ENCODE results near the gene GMDS. TPM values are rescaled to one million over a fixed set of nuclear protein-coding genes. Genes with fewer than 3 reads are reported as not detected.

GMDS gene
- total RNA-seq, 5 donors from 2014 or later (not counting 1 experiment from before 2014, with no cell fraction given): 12.9 to 21.5 (median 14.6) TPM

DNA sequence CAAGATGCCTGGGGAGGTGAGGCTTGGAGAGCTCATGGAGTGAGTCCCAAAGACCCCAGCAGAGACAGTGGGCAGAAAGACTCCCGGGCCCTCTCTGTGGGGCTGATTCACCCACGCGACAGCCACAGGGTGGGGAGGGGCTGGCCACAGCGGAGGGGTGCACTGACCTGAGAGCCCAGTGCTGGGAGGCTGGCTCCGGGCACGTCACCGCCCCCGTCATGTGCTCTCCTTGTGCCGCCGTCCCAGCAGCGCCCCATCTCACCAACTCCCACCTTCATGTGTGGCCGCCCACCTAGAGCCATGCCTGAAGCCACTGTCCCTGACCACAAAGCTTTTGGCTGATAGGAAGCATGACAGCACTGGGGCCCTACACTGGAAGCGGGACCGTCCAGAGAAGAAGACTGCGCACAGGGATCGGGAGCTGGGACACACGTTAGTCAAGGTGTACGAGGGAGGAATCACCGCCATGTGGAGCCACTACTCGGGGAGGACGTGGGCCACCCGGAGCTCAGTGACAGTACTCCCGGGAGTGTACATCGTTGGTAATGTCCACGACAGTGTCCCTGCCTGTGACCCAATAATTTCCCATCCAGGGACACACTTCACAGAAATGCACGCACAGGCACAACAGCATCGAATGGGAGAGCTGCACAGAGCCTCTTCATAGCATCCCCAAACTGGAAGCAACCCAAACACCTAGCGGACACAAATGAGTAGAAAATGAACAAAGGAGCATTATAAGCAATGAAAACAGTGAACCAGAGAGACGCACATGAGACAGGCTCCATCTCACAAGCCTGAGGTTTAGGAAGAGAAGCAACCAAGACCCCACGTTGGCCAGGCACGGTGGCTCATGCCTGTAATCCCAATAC lies 664.0 kb downstream of the GMDS start:
- H3K27me3 ChIP-seq (replicated peaks in 1 of 2; ENCODE audit: control insufficient read depth in 2 of 2, extremely low read depth in 1 of 2, insufficient read depth in 2 of 2, low read length in 1 of 2): peaks cover 0 to 34% of the 10 kb centered on the region in 2 experiments
- no peaks in the 10 kb centered on the region for H3K4me1 ChIP-seq (ENCODE audit: control insufficient read depth in 1 of 2, extremely low read depth in 1 of 2, insufficient read depth in 2 of 2, low read length in 2 of 2)
- no peak overlapping the region for H3K27ac ChIP-seq (ENCODE audit: low read length)
- Mint-ChIP-seq H3K4me3 (no peak overlapping the region), H3K36me3 (no peaks in the 10 kb centered on the region), H3K4me1 (no peaks in the 10 kb centered on the region), H3K27me3 (peaks cover under 1 to 11% of the 10 kb centered on the region in 2 donors), H3K27ac (no peak overlapping the region), H3K9me3 (no peaks in the 10 kb centered on the region)
- WGBS (ENCODE audit: insufficient coverage): 85% methylated on average over 28 of the region's 31 CpGs
- ChIA-PET CTCF (no interaction called here), POLR2A (no interaction called here)
- H3K4me3 ChIP-seq (ENCODE audit: control insufficient read depth in 1 of 2, extremely low read depth in 1 of 2, low read length in 1 of 2): no peak overlapping the region
- no peaks in the 10 kb centered on the region for H3K36me3 ChIP-seq (ENCODE audit: control insufficient read depth in 2 of 2, extremely low read depth in 1 of 2, insufficient read depth in 1 of 2, low read length in 1 of 2)
- no peak for DNase-seq
- ATAC-seq (replicated peaks in 1 of 4): no peak
- H3K9me3 ChIP-seq: no peaks in the 10 kb centered on the region

GRCh38 chr6:1580585-1580984 lies 664.8 kb downstream of the GMDS start:
- ChIA-PET CTCF (no interaction called here), POLR2A (no interaction called here)
- Histone ChIP-seq H3K27me3 (replicated peaks in 1 of 2; ENCODE audit: control insufficient read depth in 2 of 2, extremely low read depth in 1 of 2, insufficient read depth in 2 of 2, low read length in 1 of 2) (peaks cover 0 to 36% of the 10 kb centered on the region in 2 experiments), H3K4me1 (ENCODE audit: control insufficient read depth in 1 of 2, extremely low read depth in 1 of 2, insufficient read depth in 2 of 2, low read length in 2 of 2) (no peaks in the 10 kb centered on the region), H3K9me3 (no peaks in the 10 kb centered on the region), H3K36me3 (ENCODE audit: control insufficient read depth in 2 of 2, extremely low read depth in 1 of 2, insufficient read depth in 1 of 2, low read length in 1 of 2) (no peaks in the 10 kb centered on the region), H3K27ac (ENCODE audit: low read length) (no peak overlapping the region), H3K4me3 (ENCODE audit: control insufficient read depth in 1 of 2, extremely low read depth in 1 of 2, low read length in 1 of 2) (no peak overlapping the region)
- ATAC-seq (replicated peaks in 1 of 4) (no peak), DNase-seq (no peak)
- Mint-ChIP-seq H3K9me3 (no peaks in the 10 kb centered on the region), H3K4me1 (no peaks in the 10 kb centered on the region), H3K27ac (no peak overlapping the region), H3K4me3 (no peak overlapping the region), H3K36me3 (no peaks in the 10 kb centered on the region), H3K27me3 (peaks cover 3 to 13% of the 10 kb centered on the region in 2 donors)
- WGBS (ENCODE audit: insufficient coverage): 69% methylated on average over 6 of the region's 9 CpGs

GRCh38 chr6:1580109-1580508 lies 665.3 kb downstream of the GMDS start:
- peaks cover 3 to 10% of the 10 kb centered on the region in 2 donors for H3K27me3 Mint-ChIP-seq
- H3K4me1 ChIP-seq (ENCODE audit: control insufficient read depth in 1 of 2, extremely low read depth in 1 of 2, insufficient read depth in 2 of 2, low read length in 2 of 2): no peaks in the 10 kb centered on the region
- POLR2A ChIA-PET: interaction anchor here in 1 of 2 donors (0.6 kb wide), 1 partner anchor 12 kb away, joined by 5 read pairs; no protein-coding TSS in a partner anchor
- no peak overlapping the region for H3K27ac ChIP-seq (ENCODE audit: low read length)
- no peak for DNase-seq
- CTCF ChIA-PET: no interaction called here
- H3K4me1 Mint-ChIP-seq: no peaks in the 10 kb centered on the region
- no peaks in the 10 kb centered on the region for H3K9me3 ChIP-seq
- no peak overlapping the region for H3K27ac Mint-ChIP-seq
- ATAC-seq (replicated peaks in 1 of 4): no peak
- no peak overlapping the region for H3K4me3 ChIP-seq (ENCODE audit: control insufficient read depth in 1 of 2, extremely low read depth in 1 of 2, low read length in 1 of 2)
- H3K9me3 Mint-ChIP-seq: no peaks in the 10 kb centered on the region
- WGBS (ENCODE audit: insufficient coverage): 67% methylated on average over 4 of the region's 6 CpGs
- no peaks in the 10 kb centered on the region for H3K36me3 ChIP-seq (ENCODE audit: control insufficient read depth in 2 of 2, extremely low read depth in 1 of 2, insufficient read depth in 1 of 2, low read length in 1 of 2)
- H3K36me3 Mint-ChIP-seq: no peaks in the 10 kb centered on the region
- peaks cover 0 to 36% of the 10 kb centered on the region in 2 experiments for H3K27me3 ChIP-seq (replicated peaks in 1 of 2; ENCODE audit: control insufficient read depth in 2 of 2, extremely low read depth in 1 of 2, insufficient read depth in 2 of 2, low read length in 1 of 2)
- no peak overlapping the region for H3K4me3 Mint-ChIP-seq

DNA sequence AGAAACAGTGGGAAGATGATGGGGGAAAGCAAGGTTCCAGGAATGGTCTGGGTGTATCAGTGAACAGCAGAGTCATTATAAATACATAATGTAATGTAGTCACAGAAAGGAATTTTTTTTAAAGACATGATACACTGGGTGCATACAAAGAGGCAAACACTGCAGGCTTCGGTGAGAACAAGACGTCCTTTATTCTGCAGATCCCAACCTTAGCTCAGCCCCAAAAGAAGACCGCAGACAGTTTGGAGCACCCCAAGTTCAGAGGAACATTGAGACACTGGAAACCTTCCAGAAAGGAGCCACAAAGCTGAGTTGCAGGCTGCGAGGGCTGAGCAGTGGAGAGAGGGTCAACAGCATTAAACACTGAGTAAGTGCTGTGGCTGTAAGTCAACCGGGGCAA lies 666.3 kb downstream of the GMDS start:
- DNase-seq: no peak
- CTCF ChIA-PET: interaction anchor here in 1 of 2 donors (0.8 kb wide), 1 partner anchor 17 kb away, joined by 3 read pairs; no protein-coding TSS in a partner anchor

GRCh38 chr6:1577896-1578745 lies 667.3 kb downstream of the GMDS start:
- no peak for ATAC-seq (replicated peaks in 1 of 4)
- Mint-ChIP-seq H3K4me1 (no peaks in the 10 kb centered on the region), H3K4me3 (no peak overlapping the region), H3K27ac (no peak overlapping the region), H3K27me3 (peaks cover 3 to 16% of the 10 kb centered on the region in 2 donors), H3K36me3 (no peaks in the 10 kb centered on the region), H3K9me3 (no peaks in the 10 kb centered on the region)
- DNase-seq: no peak
- Histone ChIP-seq H3K27me3 (replicated peaks in 1 of 2; ENCODE audit: control insufficient read depth in 2 of 2, extremely low read depth in 1 of 2, insufficient read depth in 2 of 2, low read length in 1 of 2) (peaks cover 0 to 49% of the 10 kb centered on the region in 2 experiments), H3K4me3 (ENCODE audit: control insufficient read depth in 1 of 2, extremely low read depth in 1 of 2, low read length in 1 of 2) (no peak overlapping the region), H3K27ac (ENCODE audit: low read length) (no peak overlapping the region), H3K4me1 (ENCODE audit: control insufficient read depth in 1 of 2, extremely low read depth in 1 of 2, insufficient read depth in 2 of 2, low read length in 2 of 2) (no peaks in the 10 kb centered on the region), H3K9me3 (no peaks in the 10 kb centered on the region), H3K36me3 (ENCODE audit: control insufficient read depth in 2 of 2, extremely low read depth in 1 of 2, insufficient read depth in 1 of 2, low read length in 1 of 2) (no peaks in the 10 kb centered on the region)
- POLR2A ChIA-PET: no interaction called here
- CTCF ChIA-PET: interaction anchor here in 1 of 2 donors (0.6 kb wide), 1 partner anchor 807 kb away, joined by 3 read pairs; no protein-coding TSS in a partner anchor
- 84% methylated on average over 15 of the region's 19 CpGs for WGBS (ENCODE audit: insufficient coverage)

More for the DNA sequence above, 666.3 kb downstream of the GMDS start:
- Mint-ChIP-seq H3K27me3 (peaks cover 3 to 15% of the 10 kb centered on the region in 2 donors), H3K9me3 (no peaks in the 10 kb centered on the region), H3K4me1 (no peaks in the 10 kb centered on the region), H3K36me3 (no peaks in the 10 kb centered on the region), H3K4me3 (no peak overlapping the region), H3K27ac (no peak overlapping the region)
- no peak overlapping the region for H3K27ac ChIP-seq (ENCODE audit: low read length)
- no peaks in the 10 kb centered on the region for H3K9me3 ChIP-seq
- POLR2A ChIA-PET: no interaction called here
- peaks cover 0 to 46% of the 10 kb centered on the region in 2 experiments for H3K27me3 ChIP-seq (replicated peaks in 1 of 2; ENCODE audit: control insufficient read depth in 2 of 2, extremely low read depth in 1 of 2, insufficient read depth in 2 of 2, low read length in 1 of 2)
- H3K4me3 ChIP-seq (ENCODE audit: control insufficient read depth in 1 of 2, extremely low read depth in 1 of 2, low read length in 1 of 2): no peak overlapping the region
- H3K4me1 ChIP-seq (ENCODE audit: control insufficient read depth in 1 of 2, extremely low read depth in 1 of 2, insufficient read depth in 2 of 2, low read length in 2 of 2): no peaks in the 10 kb centered on the region
- H3K36me3 ChIP-seq (ENCODE audit: control insufficient read depth in 2 of 2, extremely low read depth in 1 of 2, insufficient read depth in 1 of 2, low read length in 1 of 2): no peaks in the 10 kb centered on the region
- 76% methylated on average over 5 of the region's 5 CpGs for WGBS (ENCODE audit: insufficient coverage)
- ATAC-seq (replicated peaks in 1 of 4): no peak

GRCh38 chr6:1577146-1577680 lies 668.2 kb downstream of the GMDS start:
- Mint-ChIP-seq H3K27ac (no peak overlapping the region), H3K27me3 (peaks cover 3 to 17% of the 10 kb centered on the region in 2 donors), H3K4me1 (no peaks in the 10 kb centered on the region), H3K4me3 (no peak overlapping the region), H3K36me3 (no peaks in the 10 kb centered on the region), H3K9me3 (peaks cover 0 to under 1% (median 0%) of the 10 kb centered on the region in 3 donors)
- no peak for ATAC-seq (replicated peaks in 1 of 4)
- no peak for DNase-seq
- 84% methylated on average over 9 of the region's 11 CpGs for WGBS (ENCODE audit: insufficient coverage)
- Histone ChIP-seq H3K4me1 (ENCODE audit: control insufficient read depth in 1 of 2, extremely low read depth in 1 of 2, insufficient read depth in 2 of 2, low read length in 2 of 2) (no peaks in the 10 kb centered on the region), H3K27me3 (replicated peaks in 1 of 2; ENCODE audit: control insufficient read depth in 2 of 2, extremely low read depth in 1 of 2, insufficient read depth in 2 of 2, low read length in 1 of 2) (peaks cover 0 to 50% of the 10 kb centered on the region in 2 experiments), H3K27ac (ENCODE audit: low read length) (no peak overlapping the region), H3K9me3 (no peaks in the 10 kb centered on the region), H3K4me3 (ENCODE audit: control insufficient read depth in 1 of 2, extremely low read depth in 1 of 2, low read length in 1 of 2) (no peak overlapping the region), H3K36me3 (ENCODE audit: control insufficient read depth in 2 of 2, extremely low read depth in 1 of 2, insufficient read depth in 1 of 2, low read length in 1 of 2) (no peaks in the 10 kb centered on the region)
- ChIA-PET CTCF (no interaction called here), POLR2A (interaction anchor here in 1 of 2 donors (0.5 kb wide), 1 partner anchor 14 kb away, joined by 3 read pairs; no protein-coding TSS in a partner anchor)

Measured in T-cell (primary cell).